SKM-1 (cell line): Measurements from ENCODE around the gene LZTFL1.

Experiments used
- DNase-seq: peaks from one replicate; lab custom pipeline; 2025; ENCODE audit not compliant: unreplicated experiment; lab: John Stamatoyannopoulos, UW

Gene LZTFL1

GRCh38 chr3:45787551-45787950, 54.4 kb downstream of the LZTFL1 start:
- no peak for DNase-seq

- no peak for DNase-seq
Measured at GRCh38 chr3:45786801-45787495, 55.0 kb downstream of the LZTFL1 start.

DNA sequence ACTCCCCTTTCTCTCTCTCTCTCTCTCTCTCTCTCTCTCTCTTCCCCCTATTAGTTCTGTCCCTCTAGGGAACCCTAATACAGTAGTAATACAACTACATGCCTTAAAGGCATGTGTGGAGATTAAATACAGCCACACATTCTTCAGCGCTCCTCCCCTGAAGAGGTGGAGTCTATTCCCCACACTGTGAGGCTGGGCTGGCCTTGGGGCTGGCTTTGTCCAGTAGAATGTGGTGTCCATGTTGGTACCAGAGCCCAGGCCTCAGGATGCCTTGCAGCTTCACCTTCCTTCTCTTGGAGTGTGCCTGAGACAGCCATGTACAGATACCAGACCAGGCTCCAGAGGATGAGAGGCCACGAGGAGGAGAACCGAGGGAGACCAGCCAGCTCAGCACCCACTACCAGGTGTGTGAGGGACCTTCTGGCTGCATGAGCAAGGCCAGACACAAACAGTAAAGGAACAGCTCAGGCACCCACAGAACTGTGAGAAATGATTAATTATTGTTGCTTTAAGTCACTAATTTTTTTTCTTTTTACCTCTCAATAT, 56.2 kb downstream of the LZTFL1 start:
- DNase-seq = no peak

- no peak for DNase-seq
Measured at GRCh38 chr3:45783667-45784066, 58.3 kb downstream of the LZTFL1 start.

DNA sequence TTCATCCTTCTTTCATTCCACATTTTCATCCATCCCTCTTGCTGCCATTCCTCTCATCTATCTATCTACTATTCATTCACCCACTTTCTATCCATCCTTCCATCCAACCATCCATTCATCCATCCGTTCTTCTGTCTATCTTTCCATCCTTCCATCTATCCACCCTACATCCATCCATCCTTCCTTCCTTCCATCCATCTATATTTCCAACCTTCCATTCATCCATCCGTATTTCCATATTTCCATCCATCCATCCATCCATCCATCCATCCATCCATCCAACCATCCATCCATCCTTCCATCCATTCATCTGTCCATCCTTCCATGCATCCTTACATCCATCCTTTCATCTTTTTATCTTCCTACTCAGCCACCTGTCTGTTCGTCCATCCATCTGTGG, 59.5 kb downstream of the LZTFL1 start:
- DNase-seq = no peak

- DNase-seq = no peak
Measured at GRCh38 chr3:45781841-45782240, 60.1 kb downstream of the LZTFL1 start.

DNA sequence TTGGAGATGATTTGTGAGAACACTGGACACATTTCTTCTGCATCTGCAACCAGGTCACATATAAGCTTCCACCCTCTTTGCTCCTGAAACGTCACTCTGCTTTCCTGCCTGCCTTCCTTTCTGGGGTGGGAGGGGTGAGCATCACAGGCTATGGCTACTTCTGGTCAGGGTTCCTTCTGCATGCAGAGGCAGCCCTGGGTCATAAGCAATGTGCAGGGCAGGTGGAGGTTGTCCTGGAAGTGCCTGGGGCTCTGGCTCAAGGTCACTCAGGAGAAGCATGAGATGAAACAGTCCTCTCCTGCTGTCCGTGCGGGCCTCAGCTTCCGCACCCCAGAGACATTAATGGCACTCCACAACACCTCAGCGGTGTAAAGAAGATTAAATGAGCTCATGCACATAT, 60.6 kb downstream of the LZTFL1 start:
- no peak for DNase-seq

GRCh38 chr3:45779746-45780735, 61.9 kb downstream of the LZTFL1 start:
- no peak for DNase-seq

- DNase-seq = no peak
Measured at GRCh38 chr3:45778761-45779201, 63.1 kb downstream of the LZTFL1 start.

DNA sequence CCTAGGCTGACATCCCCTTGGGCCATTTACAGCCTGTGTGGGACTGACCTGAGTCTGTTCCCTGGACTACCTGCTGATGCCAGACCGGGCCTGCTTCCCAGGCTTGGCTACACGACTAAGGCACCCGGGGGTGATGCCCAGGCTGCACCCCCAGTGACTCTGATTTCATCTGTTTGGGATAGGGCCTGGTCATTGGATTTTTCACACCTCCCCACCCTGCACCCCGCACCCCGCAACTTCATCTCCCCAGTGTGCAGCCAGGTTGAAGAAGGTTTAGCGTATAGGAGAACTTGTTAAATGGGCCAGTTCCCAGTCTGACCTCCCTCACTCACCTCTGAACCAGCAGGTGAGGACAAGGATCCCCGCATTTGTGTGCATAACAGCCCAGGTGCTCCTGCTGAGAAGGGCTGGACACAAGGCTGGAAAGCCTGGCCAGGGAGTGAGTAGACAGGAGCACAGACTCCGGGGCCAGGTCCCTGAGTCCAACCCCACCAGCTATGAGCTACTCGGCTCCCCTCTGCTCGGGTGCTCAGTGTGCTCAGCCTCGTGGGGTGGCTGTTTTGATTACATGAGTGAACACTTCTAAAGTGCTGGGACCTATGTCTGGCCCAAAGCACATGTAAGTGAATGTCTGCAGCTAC, 64.1 kb downstream of the LZTFL1 start:
- DNase-seq = no peak

DNA sequence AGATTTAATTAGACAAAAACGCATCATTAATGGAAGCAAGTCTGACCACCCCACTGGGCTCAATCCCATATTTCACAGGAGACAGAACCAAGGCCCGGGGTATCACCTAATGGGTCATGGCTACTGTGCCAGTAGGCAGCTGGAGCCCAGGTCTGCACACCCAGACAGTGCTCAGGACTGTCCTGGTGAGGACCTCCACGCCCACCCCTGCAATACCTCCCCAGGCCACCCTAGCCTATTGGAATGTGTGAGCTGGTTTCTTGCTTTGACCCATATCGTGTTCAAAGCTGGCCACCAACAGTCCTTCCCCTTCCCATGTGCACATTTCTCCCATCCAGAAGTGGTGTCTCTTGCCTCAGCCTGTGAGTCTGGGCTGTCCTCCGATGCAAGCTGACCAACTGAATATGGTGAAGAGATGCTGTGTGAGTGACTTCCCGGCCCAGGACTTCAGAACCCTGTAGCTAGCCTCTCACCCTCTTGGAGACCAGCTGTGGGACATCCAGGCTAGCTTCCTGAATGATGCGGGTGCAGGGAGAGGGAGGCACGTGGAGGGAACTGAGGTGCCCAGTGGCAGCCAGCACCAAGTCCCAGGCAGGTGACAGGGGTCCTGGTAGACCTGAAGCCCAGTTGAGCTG, 64.7 kb downstream of the LZTFL1 start:
- DNase-seq = no peak

GRCh38 chr3:45776611-45777010, 65.3 kb downstream of the LZTFL1 start:
- DNase-seq = no peak

DNA sequence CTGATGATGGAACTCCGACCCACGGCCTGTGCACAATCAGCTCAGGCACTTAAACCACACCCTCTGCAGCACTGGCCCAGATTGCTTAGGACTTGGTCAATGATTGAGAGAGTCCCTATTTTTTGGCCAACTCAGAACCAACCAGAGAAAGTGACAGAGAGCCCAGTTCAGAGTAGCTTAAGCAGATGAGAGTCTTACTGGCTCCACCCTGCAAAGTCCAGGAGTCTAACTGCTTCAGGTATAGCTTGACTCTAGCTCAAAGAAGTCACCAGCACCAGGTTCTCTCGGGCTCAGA, 65.7 kb downstream of the LZTFL1 start:
- DNase-seq = no peak

DNA sequence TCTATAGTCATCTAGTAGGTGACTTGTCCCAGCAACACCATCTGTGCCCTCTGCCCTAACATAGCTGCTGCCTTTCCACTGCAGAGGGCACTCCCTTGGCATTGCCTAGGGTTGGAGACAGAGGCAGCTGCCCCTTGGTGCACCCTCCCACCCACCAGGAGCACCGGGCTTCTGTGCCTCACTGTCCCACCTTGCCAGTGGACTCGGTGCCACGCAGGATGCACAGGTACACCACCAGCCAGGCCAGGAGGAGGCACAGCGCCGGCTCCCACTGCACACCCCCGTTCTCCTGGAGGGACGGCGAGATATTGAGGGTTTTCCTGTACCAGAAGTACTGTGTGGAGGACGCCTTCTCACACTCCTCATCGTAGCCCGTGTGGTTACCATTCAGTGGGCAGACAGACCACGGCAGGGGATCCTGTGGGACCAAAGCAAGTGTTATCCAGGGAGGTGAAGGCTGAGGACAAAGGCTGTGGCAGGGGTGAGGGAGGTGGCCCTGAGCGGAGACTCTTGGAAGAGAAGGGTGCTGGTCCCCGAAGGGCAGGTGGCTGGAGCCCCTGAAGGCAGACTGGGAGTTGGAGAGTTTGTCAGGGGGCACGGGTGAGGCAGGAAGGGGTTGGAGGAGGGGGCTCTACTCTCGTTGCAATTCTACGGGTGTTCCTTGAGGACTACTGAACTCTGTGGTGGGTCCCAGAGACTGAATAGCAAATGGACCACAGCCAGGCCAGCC, 66.2 kb downstream of the LZTFL1 start:
- DNase-seq = no peak

DNA sequence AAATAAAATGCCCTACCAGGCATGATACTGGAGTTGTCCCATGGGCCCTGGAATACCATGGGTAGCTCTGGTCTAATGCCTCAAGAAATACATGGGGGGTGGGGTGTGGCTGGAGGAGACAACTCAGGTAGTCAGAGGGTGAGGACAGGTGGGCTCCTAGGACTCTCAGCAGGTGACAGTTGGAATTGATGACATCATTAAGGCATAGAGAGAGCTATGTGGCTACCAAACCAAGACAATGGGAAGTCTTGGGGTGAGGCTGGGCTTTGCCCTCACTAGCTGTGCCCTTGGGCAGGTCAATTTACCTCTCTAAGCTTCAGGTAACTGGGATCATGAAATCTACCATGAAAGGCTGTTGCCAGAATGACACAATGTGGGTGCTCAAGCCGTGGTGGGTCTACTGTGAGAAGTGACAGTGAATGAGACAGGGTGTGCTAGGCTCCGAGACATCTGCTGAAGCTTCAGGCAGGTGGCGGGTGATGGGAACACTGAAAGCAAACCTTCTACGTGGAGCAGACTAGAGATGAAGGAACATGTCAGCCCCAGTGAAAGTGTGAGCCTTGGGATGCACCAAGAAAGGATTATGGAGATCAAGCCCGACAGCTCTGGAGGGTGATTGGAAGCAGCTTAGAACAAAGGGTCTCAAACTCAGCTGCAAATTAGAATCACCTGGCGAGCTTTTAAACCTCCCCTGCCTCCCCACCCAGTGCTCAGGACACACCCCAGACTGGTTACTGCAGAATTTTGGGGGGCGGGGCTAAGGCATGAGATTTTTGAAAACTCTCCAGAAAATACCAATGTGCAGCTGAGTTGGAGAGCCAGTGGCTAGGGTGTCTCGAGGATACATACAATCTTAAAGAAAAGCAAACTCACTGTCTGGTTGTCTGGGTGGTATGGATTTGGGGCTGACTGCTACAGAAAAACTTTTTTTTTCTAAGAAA, 67.1 kb downstream of the LZTFL1 start:
- DNase-seq = no peak

GRCh38 chr3:45773714-45774449, 68.0 kb downstream of the LZTFL1 start:
- no peak for DNase-seq
